ENCODE data around the gene NKD1.

DNA sequence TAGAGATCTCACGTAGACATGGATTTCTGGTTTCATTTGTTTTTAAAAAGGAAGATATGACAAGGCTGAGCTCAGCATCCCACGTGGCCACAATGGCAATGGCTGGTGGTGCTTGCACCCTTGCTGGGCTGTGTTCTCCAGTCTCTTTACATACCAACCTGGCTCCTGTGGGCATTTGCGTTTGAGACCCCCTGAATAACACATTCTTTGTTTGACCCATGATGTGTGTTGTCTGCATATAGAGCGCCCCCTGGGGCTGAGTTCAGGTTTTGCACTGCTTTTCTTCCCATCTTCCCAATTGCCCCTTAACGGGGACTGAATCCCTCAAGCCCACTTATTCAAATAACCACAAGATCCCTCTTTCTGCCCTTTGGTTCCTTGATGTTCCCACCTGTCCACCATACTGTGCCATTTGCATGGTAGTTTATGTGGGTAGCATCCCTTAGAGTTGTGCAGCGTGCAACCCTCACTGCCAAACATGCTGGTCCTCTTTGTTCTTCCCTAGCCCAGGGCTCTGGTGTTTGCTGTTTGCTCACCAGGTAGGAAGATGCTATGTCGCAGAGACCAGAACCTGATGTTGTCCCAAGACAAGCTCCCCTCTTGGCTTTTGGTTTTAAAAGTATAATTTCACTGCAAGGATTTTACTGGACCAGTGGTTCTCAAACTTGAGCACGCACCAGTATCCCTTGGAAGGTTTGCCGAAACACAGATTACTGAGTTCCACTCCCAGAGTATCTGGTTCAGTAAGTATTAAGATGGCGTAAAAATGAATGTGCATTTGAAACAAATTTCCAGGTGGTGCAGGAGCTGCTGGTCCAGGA lies 38.5 kb upstream of the NKD1 start:
- TF ChIP-seq, protein P1, sequence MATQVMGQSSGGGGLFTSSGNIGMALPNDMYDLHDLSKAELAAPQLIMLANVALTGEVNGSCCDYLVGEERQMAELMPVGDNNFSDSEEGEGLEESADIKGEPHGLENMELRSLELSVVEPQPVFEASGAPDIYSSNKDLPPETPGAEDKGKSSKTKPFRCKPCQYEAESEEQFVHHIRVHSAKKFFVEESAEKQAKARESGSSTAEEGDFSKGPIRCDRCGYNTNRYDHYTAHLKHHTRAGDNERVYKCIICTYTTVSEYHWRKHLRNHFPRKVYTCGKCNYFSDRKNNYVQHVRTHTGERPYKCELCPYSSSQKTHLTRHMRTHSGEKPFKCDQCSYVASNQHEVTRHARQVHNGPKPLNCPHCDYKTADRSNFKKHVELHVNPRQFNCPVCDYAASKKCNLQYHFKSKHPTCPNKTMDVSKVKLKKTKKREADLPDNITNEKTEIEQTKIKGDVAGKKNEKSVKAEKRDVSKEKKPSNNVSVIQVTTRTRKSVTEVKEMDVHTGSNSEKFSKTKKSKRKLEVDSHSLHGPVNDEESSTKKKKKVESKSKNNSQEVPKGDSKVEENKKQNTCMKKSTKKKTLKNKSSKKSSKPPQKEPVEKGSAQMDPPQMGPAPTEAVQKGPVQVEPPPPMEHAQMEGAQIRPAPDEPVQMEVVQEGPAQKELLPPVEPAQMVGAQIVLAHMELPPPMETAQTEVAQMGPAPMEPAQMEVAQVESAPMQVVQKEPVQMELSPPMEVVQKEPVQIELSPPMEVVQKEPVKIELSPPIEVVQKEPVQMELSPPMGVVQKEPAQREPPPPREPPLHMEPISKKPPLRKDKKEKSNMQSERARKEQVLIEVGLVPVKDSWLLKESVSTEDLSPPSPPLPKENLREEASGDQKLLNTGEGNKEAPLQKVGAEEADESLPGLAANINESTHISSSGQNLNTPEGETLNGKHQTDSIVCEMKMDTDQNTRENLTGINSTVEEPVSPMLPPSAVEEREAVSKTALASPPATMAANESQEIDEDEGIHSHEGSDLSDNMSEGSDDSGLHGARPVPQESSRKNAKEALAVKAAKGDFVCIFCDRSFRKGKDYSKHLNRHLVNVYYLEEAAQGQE (IDR thresholded peaks at IDR 0.05; ENCODE audit: insufficient read depth in 1 of 2, low read depth in 2 of 2, low read length in 2 of 2) = no peak
- TF ChIP-seq POLR2AphosphoS5 (IDR thresholded peaks at IDR 0.05; ENCODE audit: low read depth, low read length) (no peak), SIN3A (IDR thresholded peaks at IDR 0.05; ENCODE audit: borderline replicate concordance, insufficient read depth, low read length) (no peak), TAF1 (IDR thresholded peaks at IDR 0.05; ENCODE audit: borderline replicate concordance, insufficient read depth, low read length) (no peak)
